Measurements from ENCODE around the gene YTHDF1. TPM values are rescaled to one million over a fixed set of nuclear protein-coding genes. Genes with fewer than 3 reads are reported as not detected.

YTHDF1 gene
- polyA plus RNA-seq, 1 experiment: 22.4 TPM

DNA sequence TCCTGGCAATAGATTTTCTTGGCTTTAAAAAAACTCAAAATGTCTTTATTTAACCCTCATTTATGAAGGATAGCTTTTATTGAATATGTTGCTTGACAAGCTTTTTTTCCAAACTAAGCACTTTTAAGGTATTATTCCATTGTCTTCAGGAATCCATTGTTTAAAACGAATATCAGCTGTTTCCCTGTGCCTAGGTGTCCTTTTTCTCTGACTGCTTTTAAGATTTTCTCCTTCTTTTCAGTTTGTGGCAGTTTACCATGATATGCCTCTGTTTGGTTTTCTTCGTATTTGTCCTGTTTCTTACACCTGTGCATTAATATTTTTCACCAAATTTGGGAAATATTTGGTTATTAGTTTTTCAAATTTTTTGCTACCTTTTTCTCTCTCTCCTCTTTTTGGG is 68.4 kb downstream of the YTHDF1 start:
- H3K9me3 ChIP-seq (ENCODE audit: control insufficient read depth, insufficient read depth, low read length): peaks cover 13% of the 10 kb centered on the region
- TF ChIP-seq, protein P1, sequence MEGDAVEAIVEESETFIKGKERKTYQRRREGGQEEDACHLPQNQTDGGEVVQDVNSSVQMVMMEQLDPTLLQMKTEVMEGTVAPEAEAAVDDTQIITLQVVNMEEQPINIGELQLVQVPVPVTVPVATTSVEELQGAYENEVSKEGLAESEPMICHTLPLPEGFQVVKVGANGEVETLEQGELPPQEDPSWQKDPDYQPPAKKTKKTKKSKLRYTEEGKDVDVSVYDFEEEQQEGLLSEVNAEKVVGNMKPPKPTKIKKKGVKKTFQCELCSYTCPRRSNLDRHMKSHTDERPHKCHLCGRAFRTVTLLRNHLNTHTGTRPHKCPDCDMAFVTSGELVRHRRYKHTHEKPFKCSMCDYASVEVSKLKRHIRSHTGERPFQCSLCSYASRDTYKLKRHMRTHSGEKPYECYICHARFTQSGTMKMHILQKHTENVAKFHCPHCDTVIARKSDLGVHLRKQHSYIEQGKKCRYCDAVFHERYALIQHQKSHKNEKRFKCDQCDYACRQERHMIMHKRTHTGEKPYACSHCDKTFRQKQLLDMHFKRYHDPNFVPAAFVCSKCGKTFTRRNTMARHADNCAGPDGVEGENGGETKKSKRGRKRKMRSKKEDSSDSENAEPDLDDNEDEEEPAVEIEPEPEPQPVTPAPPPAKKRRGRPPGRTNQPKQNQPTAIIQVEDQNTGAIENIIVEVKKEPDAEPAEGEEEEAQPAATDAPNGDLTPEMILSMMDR (IDR thresholded peaks at IDR 0.05; ENCODE audit: low read depth, low read length): no peak
- peaks cover 14% of the 10 kb centered on the region for H3K27me3 ChIP-seq (ENCODE audit: control insufficient read depth, insufficient read depth, low read length)
- POLR2A ChIA-PET: no interaction called here
- no peak for DNase-seq (ENCODE audit: low read depth, low spot score)
- H3K4me3 ChIP-seq (ENCODE audit: low read depth, low read length): no peak overlapping the region
- H3K27ac ChIP-seq (ENCODE audit: low read depth, low read length): no peak overlapping the region
- CTCF ChIA-PET: no interaction called here

Small RNA genes lying within 50 kb of the gene (small RNA-seq; reads per million reads assigned to genes)
- gene MIR124-3 (ENCODE audit: insufficient read length, low read depth) (not detected), gene MIR3196 (ENCODE audit: insufficient read length, low read depth) (not detected)

Other genes starting within 250 kb of the YTHDF1 start
- not detected in 2 replicates for gene BHLHE23, start 209.2 kb downstream of the YTHDF1 start, polyA plus RNA-seq (2011; rRNA removed)
- not detected in 2 replicates for gene BIRC7, start 19.8 kb upstream of the YTHDF1 start, polyA plus RNA-seq (2011; rRNA removed)
- gene NKAIN4, start 38.3 kb upstream of the YTHDF1 start, polyA plus RNA-seq (2011; rRNA removed): not detected in 2 replicates
- gene ARFGAP1, start 56.7 kb upstream of the YTHDF1 start, polyA plus RNA-seq (2011; rRNA removed): 52.6 and 70.9 TPM in 2 replicates
- not detected in 2 replicates for gene COL20A1, start 77.1 kb upstream of the YTHDF1 start, polyA plus RNA-seq (2011; rRNA removed)
- gene CHRNA4, start 145.2 kb upstream of the YTHDF1 start, polyA plus RNA-seq (2011; rRNA removed): not detected in 2 replicates